ENCODE data around the gene THAP4.
"Not testable (repeated sequence)": the region's sequence is repeated elsewhere in the genome, so short reads cannot be mapped to it uniquely, and the experiment has no call there.

DNA sequence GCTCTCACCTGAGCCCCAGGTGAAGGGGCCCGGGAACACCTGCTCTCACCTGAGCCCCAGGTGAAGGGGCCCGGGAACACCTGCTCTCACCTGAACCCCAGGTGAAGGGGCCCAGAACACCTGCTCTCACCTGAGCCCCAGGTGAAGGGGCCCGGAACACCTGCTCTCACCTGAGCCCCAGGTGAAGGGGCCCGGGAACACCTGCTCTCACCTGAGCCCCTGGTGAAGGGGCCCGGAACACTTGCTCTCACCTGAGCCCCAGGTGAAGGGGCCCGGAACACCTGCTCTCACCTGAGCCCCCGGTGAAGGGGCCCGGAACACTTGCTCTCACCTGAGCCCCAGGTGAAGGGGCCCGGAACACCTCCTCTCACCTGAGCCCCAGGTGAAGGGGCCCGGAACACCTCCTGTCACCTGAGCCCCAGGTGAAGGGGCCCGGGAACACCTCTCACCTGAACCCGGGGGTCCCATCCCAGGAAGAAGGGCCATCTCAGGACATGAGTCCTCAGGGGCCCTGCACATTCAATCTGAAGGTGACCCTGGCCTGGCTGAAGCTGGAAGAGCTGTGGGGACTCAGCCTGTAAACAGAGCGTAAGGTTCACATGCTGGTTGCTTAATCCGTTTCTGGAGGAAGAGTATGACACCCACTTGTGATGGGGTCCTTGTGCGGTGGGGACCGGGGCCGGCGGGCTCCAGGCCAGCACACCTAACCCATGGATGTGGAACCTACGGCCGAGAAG lies 63.9 kb downstream of the THAP4 start:
- TF ChIP-seq, protein P1, sequence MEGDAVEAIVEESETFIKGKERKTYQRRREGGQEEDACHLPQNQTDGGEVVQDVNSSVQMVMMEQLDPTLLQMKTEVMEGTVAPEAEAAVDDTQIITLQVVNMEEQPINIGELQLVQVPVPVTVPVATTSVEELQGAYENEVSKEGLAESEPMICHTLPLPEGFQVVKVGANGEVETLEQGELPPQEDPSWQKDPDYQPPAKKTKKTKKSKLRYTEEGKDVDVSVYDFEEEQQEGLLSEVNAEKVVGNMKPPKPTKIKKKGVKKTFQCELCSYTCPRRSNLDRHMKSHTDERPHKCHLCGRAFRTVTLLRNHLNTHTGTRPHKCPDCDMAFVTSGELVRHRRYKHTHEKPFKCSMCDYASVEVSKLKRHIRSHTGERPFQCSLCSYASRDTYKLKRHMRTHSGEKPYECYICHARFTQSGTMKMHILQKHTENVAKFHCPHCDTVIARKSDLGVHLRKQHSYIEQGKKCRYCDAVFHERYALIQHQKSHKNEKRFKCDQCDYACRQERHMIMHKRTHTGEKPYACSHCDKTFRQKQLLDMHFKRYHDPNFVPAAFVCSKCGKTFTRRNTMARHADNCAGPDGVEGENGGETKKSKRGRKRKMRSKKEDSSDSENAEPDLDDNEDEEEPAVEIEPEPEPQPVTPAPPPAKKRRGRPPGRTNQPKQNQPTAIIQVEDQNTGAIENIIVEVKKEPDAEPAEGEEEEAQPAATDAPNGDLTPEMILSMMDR (optimal IDR thresholded peaks at IDR 0.05 in 1 of 3, IDR thresholded peaks at IDR 0.05 in 1 of 3, conservative IDR thresholded peaks at IDR 0.05 in 1 of 3; ENCODE audit: extremely low read depth in 1 of 3, insufficient read depth in 2 of 3, low read length in 3 of 3), result not testable (repeated sequence)
- TF ChIP-seq EZH2 (IDR thresholded peaks at IDR 0.05; ENCODE audit: low read length), result not testable (repeated sequence)

Measured in keratinocyte (primary cell).